ENCODE results near the gene MTMR4.

DNA sequence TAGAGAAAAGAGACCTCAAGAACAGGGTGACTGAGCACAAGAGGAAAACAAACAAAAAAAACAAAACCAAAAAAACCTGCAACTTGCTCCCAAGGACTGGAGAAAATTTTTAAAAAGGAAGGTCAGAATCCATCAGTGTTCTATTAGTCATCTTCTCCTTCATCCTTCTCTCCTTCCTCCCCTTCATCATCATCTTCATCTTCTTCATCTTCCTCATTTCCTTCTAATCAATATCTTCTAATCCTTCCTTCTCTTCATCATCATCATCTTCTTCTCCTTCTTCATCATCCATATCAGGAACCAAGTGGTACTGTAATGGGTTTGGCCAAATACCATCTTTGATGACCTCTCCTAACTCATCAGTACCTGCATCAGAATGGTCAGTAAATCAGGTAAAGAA is 38.5 kb downstream of the MTMR4 start:
- TF ChIP-seq TAF1 (IDR thresholded peaks at IDR 0.05; ENCODE audit: borderline replicate concordance, low read depth, low read length) (no peak), POLR2AphosphoS5 (IDR thresholded peaks at IDR 0.05; ENCODE audit: low read depth, low read length) (no peak), POLR2A (IDR thresholded peaks at IDR 0.05; ENCODE audit: low read depth, low read length) (no peak)

Measured in GM12892 (cell line).